Hindlimb muscle (tissue), 1 donor: Measurements from ENCODE around the gene CHST8. TPM values are rescaled to one million over a fixed set of nuclear protein-coding genes. Genes with fewer than 3 reads are reported as not detected.
"Not testable (repeated sequence)": the region's sequence is repeated elsewhere in the genome, so short reads cannot be mapped to it uniquely, and the experiment has no call there.

Experiments
- DNase-seq: peaks from one replicate; pipeline ENCODE4 v3.0.0-alpha.2; 2013
- polyA plus RNA-seq: library from polyadenylated mRNA; unstranded; fragments of 120-200 nt; gene quantifications from one replicate; pipeline ENCODE4 v1.2.1, GENCODE V29; 2013; ENCODE audit not compliant: insufficient read length

CHST8 gene
- polyA plus RNA-seq, 1 donor, result 0.52 TPM

DNA sequence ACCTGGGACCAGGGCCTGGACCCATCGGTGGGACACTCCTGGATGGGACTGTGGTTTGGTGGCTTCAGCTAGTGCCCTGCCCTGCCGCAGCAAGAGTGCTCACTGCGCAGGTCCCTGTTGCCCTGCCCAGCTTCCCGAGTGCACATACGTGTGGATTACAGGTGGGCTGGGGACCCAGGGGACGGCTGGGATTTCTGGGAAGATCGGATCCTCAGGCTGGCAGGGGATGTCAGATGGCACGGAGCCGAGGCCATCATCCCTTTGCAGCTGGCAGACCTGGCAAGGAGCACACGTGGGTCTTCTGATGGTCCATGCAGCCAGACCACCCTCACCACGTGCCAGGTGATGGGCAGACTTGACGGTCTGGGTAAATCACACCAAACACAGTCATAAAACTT, 69.3 kb downstream of the CHST8 start:
- no peak for DNase-seq

DNA sequence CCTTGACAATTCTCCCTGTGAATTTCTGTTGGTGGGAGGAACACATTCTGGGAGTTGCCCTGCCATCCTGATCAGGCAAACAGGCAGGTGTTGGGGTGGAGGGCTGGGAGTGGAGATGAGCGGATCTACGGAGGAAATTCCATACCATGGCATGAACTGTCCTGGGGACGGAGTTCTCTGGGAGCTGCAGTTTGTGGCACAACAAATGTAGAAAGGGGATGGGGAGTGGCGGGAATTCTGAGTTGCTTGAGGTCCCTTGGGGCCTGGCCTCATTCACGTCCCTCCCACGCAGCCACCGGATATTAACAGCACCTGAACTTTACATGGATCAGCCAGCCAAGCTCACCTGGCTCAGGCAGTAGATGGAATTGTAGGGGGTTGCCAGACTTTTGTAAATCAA, 70.0 kb downstream of the CHST8 start:
- DNase-seq, result no peak

DNA sequence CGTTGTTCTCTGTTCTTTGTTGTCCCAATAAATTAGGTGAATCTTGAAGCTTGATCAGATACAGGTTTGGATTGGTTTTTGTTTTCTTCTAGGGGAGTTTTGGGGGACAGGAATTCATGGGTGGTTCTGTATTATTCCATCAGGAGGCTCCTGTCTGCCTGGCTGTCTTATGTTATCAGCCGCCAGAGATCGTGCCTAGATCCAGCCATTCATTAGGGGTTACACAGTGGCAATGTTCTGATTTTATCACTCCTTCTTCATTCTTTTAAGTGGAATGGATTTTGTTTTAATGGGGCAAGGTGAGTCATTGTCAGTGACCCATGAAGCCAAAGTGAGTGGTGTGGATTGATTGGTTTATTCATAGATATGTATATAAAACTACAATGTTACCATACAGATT, 71.9 kb downstream of the CHST8 start:
- no peak for DNase-seq

DNA sequence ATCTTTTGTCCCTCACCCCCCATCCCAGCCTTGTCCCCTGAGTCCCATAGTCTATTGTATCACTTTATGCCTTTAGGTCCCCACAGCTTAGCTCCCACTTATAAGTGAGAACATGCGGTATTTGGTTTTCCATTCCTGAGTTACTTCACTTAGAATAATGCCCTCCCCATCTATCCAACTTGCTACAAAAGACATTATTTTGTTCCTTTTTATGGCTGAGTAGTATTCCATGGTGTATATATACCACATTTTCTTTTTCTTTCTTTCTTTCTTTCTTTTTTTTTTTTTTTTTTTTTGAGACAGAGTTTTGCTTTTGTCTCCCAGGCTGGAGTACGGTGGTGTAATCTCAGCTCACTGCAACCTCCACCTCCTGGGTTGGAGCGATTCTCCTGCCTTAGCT, 73.8 kb downstream of the CHST8 start:
- DNase-seq, result not testable (repeated sequence)

DNA sequence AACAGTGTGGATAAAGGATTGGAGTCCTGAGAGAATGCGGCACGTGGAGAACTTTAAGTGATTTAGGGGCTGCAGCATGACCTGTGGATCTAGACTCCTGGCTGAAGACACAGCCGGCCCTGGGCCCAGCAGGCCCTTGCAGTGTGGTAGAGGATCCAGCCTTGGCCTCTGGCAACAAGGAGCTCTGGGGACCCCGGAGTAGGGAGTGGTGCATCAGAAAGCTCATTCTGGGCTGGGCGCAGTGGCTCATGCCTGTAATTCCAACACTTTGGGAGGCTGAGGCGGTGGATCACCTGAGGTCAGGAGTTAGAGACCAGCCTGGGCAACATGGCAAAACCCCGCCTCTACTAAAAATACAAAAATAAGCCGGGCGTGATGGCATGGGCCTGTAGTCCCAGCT, 76.0 kb downstream of the CHST8 start:
- DNase-seq, result no peak

DNA sequence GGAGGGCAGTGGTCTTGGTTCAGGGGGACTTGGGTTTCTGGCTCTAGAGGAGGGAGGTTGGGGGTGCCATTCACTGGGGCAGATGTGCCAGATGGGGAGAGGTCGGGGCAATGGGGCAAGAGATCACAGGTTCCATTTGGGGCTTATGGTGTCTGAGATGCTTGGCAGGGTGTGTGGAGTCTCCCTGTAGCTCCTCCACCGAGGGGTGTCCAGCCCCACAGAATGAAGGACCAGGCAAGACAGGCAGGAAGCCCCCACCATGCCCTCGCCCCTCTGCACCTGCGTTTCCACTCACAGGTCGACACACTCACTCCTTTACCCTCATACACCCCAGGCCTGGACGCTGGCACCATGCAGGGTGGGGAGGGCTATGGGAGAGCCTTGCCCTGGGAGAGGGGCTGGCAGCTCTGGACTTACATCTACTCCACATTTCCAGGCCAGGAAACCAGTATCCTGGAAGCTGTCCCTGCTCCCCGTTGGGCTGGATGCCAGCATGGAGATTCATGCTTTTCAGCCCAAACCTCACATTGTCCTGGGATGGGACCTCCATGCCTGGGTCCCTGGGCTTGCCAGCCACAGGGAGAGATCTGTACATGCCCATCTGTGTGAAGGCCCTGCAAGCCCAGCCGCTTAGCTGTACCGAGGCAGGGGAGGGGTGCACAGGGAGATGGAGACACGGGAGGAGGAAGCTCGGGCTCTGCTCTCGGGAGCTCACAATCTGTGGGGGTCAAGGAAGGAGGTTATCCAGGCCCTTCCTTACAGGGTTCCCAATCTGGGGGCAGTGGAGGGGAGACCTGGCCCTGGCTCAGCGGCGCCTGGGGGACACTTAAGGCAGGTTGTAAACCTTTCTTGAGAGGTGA, 77.1 kb downstream of the CHST8 start:
- no peak for DNase-seq

DNA sequence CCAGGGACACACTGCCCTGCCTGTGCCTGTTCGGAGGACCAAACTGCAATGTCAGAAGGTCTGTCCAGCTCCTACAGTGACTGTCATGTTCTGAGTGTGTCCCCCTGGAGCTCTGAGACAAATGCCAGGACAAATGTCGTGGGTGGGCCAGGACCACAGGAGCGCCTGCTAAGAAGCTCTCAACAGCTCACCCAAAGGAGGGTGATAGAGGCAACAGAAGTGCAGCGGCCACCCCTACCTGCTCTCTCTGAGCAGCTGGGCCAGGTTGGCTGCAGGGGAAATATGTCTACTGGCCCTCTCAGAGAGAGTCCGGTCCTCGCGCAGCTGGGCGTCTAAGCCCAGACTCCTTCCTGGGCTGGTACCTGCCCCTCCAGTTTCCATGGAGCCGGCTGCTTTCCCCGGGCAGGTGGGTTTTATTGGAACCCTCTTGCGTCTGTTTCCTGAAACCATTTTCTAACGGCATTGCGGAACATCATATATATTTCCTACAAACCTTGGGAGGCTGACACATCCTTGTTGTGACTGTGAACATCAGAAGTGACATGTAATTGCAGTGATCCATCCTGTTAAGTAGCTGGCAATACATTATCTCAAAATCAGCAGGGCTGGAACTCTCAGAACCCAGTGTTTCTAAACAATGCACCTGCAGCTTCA, 78.1 kb downstream of the CHST8 start:
- DNase-seq, result no peak

DNA sequence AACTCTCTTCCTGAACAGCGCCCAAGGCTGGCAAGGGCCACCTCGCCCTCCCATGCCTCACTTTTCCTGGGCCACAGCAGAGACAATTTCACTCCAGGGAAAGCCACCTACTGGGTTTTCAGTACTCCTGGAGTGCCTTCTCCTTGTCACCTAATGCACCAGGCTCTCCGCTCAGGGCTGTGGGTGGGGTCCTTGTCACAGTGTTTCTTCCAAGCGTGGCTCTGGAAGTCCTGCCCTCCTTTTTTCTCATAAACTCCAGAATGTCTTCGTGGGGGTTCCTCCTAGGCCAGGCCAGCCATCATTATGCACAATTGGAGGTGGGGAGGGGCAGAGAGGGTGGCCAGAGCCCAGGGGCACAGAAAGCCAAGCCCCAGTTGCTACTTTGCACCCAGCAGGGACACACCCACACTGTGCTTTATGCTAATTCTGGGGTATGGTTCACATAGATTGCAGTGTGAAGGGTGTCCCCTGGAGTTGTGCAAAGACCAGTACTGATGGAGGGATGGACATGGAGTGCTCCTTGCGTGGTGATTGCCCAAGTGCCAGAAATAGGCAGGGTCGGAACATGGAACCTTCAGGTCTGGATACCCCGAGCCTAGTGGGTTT, 78.8 kb downstream of the CHST8 start:
- DNase-seq, result no peak

DNA sequence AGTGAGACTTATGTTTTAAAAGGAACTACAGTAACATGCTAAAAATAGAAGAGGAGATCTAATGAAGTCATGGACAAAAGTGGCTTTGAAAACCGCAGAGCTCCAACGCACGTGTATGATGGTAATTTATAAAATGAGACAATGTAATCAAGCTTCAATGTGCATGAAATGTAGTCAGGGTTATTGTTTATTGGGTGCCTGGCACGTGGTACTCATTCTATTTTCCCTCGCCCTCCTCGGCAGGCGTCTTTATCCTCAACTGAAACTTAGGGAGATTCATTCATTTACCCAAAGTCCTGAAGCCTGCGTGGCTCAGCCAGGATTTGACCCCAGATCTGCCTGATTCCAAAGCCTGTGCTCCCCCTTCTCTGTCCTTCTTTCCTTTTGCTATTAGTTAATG, 79.8 kb downstream of the CHST8 start:
- no peak for DNase-seq

DNA sequence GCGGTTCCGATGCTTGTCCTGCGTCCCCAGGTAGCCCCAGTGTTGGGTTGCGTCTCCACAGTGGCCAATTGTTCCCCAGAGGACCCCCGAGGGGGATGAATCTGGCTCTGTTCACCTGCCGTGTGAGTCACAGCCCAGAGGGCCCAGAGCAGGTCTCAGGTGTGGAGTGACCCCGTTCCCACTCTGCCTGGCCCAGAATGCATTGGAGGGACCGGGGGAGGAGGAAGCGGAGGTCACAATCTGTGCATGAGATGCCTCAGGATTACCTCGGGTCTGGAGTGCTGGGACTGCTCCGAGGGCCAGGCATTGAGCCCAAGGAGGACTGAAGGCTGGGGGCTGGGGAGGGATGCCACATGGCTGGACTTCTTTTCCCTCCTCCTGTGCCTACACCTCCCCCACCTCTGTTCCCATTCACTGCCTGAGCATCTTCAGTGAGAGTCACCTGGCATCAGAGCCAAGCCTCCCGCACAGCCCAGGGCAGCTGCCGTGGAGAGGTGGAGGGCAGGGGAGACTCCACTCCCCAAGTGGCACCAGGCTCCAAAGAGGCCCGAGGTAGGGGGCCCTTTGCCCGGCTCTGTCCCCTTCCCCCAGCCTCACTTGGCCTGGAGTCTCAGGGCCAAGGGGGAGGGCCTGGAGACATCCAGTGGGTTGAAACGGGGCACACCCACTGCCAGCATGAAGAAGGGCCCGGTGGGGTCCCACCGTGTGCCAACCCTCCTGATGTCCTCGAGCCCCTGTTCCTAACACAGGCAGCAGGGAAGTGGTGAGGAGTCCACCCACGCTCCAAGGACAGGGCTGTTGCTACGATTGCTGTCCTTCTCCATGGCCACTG, 81.1 kb downstream of the CHST8 start:
- no peak for DNase-seq

DNA sequence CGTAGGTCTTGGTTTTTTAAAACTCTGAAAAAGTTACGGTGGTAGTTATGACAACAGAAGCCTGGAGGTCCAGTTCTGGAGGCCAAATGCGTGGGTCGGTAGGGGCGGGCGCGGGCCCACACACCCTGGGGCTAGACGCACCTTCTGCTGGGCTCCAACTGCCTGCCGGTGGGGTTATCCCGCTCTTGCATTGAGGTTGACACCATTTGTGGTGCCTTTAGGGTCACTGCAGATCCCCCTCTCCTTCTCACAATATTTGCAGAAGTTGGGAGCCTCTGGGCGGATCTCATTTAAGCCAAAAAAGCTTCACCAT, 81.6 kb downstream of the CHST8 start:
- DNase-seq, result no peak

DNA sequence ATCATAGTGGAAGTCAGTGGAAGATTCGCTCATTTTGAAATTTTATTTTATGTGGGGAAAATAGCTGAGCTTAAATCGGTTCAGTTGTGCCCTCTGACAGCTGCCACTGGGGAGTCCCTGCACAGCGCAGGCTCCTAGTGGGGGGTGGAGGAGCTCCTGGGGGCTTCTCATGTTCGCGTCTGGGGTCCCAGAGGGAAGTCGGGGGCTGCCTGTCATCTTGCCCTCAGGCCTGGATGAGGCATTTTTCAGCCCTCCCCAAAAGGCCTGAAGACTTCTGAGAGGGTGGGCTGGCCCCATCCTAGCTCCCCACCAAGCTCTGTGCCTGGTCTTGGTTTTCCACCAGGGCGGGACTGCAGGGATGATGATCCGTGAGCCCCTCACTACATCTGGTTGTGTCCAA, 82.1 kb downstream of the CHST8 start:
- DNase-seq, result no peak

DNA sequence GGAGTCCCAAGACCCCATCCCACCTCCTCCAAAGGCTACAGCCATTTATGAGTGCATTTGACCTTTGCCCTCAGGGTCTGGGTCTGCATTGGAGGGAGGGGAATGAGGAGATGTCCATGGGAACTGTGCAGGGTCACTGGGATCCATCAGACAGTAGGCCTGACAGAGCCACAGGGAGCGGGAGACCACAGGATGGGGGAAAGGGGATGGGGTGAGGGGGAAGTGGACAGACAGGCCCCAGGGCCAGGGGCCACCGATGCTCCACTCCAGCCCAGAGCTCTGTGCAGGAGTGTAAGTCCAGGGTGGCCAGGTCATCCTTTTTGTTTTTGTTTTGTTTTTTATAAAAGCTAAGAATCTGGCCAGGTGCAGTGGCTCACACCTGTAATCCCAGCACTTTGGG, 82.5 kb downstream of the CHST8 start:
- no peak for DNase-seq

DNA sequence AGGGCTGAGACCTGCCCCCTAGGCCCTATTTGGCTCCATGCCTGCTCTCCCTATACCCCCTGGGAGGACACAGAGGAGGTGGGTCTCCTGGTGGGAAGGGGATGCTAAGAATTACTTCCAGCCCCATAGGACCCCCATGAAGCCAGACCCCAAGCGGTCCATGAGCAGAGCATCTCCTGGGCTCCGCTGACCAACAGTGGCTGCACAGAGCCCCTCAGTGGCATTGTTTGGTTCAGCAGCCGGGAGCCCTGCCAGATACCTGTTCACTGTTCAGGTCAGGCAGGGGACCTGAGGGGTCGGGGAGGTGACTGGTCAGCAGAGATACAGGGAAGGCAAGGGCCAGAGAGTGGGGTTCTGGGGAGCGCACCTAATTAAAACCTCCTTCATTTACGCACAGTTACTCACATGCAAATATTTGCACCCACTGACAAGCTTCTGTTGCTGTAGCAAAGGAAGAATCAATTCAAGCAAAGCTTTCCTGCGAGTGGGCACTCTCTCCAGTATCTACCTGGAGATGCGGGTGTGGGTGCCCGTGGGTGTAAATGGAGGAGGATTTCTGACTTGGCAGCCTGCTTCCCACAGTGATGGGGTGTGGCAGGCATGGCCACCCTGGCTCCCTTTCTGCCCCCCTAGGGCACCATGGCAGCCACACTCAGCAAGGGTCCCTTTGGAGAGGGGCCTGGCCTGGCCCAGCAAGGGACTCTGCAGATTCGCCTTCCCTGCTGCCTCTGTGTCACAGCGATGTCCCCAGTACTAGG, 83.5 kb downstream of the CHST8 start:
- DNase-seq, result no peak

DNA sequence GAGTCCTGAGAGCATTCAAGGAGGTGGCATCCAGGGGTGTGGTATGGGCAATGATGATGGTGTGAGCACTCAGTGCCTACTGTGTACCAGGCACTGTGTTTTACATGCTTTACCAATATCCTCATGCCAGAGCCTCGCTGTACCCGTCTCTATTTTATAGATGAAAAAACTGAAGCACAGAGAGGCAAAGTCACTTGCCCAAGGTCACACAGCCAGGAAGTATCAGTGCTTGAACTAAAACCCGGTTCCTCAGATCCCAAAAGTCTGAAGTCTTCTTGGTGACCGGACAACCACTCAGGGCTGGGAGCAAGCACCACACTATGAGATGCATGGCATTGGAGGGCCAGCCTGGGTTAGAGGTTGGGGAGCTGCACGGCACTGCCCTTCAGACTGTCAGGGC, 84.1 kb downstream of the CHST8 start:
- DNase-seq, result no peak

DNA sequence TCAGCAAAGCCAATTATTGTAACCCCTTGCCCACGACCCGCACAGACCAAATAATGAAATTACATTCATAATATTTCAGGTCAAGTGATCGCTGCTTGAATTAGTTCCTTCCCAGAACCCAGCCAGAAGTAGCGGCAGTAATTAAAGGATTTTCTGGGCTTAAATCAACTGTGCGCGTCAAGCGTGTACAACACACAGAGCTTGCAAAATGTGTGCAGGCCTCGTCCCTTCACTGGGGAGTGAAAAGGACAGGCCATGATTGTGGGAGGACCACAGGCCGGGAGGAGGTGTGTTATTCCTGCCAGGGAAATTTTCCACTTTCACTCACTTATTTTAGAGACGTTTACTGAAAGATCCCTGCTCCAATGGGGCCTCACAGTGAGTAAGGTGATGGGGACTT, 84.9 kb downstream of the CHST8 start:
- DNase-seq, result no peak

DNA sequence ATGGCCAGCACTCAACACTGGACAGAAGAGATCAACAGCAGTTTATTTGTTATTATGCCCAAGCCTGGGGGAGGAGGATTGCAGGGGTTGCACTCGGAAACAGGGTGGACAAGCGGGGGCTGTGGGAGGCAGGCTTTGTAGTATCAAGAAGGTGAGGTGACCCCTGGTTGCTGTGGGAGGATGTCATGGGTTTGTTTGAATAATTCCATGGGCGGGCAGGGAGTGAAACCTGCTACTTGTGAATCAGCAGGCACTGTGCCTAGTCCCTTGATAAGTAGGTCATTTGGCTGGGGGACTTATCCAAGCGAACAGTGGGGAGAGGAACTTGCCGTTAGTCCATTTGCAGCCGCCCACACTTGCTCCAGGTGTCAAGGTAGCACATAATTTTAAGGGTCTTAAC, 90.5 kb downstream of the CHST8 start:
- no peak for DNase-seq

DNA sequence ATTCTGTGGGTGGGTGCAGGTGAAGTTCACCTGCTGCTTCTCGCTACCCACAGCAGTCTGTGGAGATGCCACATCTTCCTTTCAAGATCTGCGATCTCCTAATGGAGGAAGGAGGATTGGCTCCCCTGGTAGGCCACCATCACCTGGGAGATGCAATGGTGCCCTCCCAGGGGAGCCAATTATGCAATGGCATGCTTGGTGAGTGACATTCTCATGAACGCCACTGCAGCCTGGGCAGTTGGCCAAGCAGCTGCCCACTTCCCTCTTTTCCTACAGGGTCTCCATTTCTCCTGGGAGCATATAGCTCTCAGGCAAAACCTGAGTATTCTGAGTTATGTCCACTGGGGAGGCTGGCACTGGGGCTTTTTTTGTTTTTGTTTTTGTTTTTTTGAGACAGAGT, 91.4 kb downstream of the CHST8 start:
- DNase-seq, result no peak

DNA sequence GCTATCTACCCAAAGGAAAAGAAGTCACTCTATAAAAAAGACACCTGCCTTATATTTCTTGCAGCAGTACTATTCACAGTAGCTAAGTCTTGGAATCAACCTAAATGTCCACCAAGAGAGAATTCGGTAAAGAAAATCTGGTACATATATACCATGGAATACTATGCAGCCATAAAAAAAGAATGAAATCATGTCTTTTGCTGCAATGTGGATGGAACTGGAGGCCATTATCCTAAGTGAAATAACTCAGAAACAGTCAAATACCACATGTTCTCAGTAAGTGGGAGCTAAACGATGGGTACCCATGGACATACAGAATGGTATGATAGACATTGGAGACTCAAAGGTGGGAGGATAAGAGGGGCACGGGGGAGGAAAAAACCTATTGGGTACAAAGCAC, 92.4 kb downstream of the CHST8 start:
- no peak for DNase-seq

DNA sequence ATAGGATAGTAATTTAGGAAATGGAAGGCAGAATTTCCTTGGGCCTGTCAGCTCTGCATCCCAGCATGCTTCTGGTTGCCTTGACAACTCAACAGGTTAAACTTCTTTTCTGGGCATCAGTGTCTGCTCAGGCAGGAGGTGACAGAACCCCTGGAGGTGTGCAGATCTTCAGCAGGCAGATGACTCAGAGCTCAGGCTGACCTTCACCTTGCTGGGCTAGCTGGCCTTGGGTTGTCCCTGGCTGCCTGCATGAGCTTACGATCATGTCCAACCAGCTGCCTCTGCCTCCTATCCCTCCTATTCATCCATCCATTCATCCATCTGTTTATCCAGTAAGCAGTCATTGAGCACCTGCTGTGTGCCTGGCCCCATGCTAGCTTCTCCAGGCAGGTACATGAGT, 93.7 kb downstream of the CHST8 start:
- no peak for DNase-seq

DNA sequence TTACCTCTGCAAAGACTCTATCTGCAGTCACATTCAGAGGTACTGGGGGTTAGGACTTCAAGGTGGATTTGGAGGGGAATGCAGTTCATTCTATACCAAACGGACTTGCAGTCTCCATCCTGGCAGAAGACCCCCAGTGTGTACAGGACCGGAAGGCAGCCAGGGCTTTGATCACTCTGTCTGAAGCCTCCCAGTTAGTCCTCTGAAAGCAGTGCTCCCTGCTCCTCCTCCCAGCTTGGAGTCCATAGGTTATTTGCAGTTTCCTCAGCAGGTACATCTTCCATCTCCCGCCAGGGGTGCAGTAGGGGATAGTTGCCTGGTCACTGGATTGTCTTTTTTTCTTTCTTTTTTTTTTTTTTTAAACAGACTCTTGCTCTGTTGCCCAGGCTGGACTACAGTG, 96.1 kb downstream of the CHST8 start:
- DNase-seq, result no peak

DNA sequence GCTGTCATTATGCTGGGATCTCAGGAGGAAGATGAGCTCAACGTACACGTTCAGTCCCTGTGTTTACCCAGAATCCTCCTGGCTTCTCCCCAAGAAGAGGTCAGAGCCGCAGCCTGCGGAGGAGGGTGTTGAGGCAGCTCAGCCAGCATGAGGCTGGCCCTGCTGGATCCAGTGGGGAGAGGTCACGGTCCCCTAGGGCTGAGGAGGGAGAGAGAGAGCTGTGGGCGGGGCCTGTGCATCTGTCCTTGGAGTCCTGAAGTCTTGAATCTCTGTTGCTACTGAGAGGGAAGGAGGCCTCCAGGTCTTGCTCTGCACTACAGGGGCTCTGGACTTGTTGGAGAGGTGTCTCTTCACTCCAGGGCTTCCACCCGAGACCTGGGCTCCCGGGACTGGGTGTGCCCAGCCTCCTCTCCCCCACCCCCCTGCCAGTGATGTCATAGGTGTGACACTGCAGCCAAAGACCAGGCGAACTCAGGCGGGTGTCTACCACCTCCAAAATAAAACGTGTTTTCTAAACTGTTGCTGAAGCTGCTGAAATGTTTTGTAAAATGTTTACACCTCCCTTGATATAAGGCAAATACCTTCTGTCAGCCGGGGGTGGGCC, 97.0 kb downstream of the CHST8 start:
- no peak for DNase-seq
